Myocyte (in vitro differentiated cells): ENCODE measurements around the gene CHORDC1. TPM values are rescaled to one million over a fixed set of nuclear protein-coding genes. Genes with fewer than 3 reads are reported as not detected.
"Not testable (repeated sequence)": the region's sequence is repeated elsewhere in the genome, so short reads cannot be mapped to it uniquely, and the experiment has no call there.

Experiments used
- DNase-seq: peaks from one replicate; pipeline ENCODE4 v3.0.0-alpha.2; 2012; ENCODE audit warnings: low read depth
- total RNA-seq: library from RNA; depleted of rRNA; stranded (reverse); fragments of >200 nt; gene quantifications from 2 replicates; pipeline ENCODE4 v1.2.3, GENCODE V29; 2014

Gene CHORDC1
- total RNA-seq, 1 donor from 2014 or later: 71.5 TPM

DNA sequence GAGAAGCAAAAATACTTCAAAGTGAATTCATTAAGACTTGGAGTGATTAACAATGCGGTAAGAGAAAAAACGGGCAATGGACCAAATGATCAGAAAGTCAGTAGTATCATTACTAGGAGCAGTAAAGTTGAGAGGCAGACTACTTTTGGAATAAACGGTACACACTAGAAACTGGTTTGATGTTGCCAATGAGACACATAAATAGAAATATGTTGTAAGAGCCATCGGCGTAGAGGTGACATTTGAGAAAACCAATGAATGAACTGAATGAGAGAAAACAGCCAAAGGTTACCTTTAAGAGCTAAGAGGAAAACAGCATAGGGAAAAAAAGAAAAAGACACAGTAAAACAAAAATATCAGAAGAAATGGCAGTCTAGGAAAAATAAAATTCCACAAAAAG, 6.2 kb downstream of the CHORDC1 start:
- no peak for DNase-seq

DNA sequence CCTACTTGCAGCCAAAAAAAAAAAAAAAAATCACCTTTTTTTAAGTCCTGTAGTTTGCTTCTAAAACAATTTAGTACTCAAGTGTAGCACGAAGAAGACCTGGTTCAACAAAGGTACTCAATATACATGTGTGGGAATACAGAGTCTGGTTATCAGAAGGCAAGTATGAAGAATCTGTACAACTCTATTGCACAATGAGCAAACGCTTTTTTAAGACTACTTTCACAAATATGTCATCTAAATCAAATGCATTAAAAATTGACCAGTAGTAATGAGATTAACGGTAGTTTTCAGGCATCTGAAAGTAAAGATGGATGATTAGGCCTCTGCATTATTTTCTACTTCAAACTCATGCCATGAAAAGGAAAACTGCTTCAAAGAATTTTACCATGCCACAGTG, 9.5 kb downstream of the CHORDC1 start:
- no peak for DNase-seq

DNA sequence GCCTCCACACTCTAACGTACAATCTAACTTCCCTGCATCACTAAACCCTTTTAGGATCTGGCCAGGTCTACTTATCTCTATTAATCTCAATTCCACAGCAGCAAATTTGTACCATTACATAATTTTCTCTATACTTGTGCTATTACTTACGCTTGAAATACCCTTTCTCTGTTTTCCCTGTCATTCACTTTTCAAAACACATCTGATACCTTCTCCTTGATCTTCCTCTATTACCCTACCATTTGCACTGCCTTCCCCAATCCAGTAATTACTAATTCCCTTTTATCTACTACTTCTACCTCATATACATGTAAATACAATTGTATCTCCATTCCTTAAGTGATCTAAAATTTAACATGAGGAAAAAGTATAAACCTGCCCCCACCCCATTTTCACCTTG, 14.0 kb downstream of the CHORDC1 start:
- no peak for DNase-seq

DNA sequence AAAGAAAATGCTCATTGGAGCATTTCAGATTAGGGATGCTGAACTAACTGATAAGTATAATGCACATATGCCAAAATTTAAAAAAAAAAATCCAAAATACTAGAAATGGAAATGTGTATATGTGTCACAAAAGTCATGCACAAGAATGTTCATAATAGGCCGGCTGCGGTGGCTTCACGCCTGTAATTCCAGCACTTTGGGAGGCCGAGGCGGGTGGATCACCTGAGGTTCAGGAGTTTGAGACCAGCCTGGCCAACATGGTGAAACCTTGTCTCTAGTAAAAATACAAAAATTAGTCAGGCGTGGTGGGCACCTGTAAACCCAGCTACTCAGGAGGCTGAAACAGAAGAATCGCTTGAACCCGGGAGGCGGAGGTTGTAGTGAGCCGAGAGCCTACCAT, 14.9 kb downstream of the CHORDC1 start:
- not testable (repeated sequence) for DNase-seq

DNA sequence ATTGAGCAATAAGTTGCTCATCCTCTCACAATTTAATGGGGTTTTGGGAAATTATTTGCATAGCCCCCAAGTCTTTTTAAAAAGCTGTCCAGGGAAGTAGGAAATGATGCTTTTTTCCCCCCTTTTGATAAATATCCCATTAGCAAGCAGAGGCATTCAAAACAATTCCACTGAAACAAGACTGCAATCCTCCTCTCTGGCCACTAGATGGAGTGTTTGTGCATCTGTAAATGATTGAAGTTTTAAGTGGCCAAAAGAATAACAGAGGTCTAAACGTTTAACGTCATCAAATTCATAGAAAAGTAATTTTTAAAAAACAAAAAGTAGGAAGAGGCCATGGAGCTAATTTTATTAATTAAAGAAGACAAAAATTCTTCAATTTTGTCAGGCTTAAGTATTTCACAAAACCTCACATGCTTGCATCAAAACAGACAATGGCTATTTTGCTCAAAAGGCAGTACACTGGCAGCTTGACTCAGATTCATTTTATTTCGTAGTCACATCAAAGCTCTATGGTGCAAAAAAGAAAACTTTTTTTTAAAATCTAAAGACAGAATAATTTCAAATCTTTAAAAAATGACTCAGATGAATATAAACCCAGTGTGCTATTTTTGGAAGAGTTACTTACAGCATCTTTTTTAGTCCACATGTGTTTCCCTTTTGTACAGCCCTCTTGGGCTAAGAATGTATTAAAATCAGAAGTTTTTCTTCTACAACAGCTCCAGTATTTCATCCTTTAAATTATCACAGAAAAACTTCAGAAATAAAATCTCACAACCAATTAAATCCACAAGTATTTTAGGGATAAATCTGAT, 17.8 kb downstream of the CHORDC1 start:
- DNase-seq: peak; percentile 68

DNA sequence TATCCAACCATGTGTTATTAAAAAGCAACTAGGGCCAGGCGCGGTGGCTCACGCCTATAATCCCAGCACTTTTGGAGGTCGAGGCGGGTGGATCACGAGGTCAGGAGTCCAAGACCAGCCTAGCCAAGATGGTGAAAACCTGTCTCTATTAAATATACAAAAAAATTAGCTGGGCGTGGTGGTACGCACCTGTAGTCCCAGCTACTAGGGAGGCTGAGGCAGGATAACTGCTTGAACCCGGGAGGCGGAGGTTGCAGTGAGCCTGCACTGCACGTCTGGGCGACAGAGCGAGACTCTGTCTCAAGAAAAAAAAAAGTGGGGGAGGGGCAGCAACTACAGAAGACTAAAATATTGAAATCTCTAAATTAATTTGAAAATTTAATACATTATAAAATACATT, 18.4 kb downstream of the CHORDC1 start:
- DNase-seq: no peak

DNA sequence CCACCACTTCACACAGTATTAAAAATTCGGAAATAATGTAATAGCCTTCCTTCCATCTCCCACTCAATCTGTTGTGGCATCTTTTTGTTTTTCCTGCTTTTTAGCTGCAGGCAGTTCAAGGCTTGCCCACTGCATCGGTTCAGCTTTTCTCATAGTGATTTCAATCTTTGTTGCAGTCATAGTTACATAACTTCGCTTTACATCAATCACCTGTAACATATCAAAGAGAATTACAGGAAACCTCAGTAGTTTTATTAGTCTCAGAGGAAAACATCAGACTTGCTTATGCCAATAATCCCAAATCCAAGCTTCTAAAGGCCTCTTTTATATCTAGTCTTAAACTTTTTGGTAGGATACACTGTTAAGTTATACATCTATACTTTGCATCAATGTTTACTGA, 20.5 kb downstream of the CHORDC1 start:
- no peak for DNase-seq

GRCh38 chr11:90197377-90197776, 25.5 kb downstream of the CHORDC1 start:
- no peak for DNase-seq

GRCh38 chr11:90192869-90193582, 29.8 kb downstream of the CHORDC1 start:
- DNase-seq: no peak

DNA sequence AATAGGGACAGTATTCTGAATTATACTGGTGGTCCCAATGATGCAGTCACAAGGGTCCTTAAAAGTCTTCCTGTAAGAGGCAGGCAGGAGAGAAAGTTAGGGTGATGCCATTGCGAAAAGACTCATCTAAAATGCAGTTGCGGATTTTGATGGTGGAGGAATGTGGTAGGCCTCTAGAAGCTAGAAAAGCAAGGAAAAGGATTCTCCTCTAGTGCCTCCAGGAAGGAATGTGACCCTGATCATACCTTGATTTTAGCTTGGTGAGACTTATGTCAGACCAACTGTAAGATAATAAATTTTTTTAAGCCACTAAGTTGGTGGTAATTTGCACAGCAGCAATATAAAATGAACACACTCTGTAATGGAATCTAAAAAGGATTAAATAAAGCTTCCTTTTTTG, 33.8 kb downstream of the CHORDC1 start:
- DNase-seq: no peak

GRCh38 chr11:90187839-90188238, 35.0 kb downstream of the CHORDC1 start:
- no peak for DNase-seq

DNA sequence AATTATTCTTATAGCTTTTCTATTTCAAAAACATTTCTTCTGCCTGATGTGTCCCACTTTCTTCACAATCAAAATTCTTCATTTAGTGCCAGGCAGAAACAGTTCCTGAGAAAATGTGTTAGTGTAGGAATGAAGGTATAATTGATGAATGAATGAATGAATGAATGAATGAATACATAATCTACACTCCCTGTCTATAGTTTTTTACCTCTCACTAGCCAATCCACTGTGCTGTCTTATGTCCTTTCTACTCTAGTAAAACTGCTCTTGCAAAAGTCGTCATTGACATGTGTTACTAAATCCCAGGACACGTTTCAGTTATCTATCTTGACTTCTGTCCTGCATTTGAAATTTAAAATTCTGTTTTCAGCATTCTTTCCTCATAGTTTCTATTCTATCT, 42.9 kb downstream of the CHORDC1 start:
- DNase-seq: no peak

- no peak for DNase-seq
Observed at GRCh38 chr11:90178751-90179150, 44.1 kb downstream of the CHORDC1 start.

DNA sequence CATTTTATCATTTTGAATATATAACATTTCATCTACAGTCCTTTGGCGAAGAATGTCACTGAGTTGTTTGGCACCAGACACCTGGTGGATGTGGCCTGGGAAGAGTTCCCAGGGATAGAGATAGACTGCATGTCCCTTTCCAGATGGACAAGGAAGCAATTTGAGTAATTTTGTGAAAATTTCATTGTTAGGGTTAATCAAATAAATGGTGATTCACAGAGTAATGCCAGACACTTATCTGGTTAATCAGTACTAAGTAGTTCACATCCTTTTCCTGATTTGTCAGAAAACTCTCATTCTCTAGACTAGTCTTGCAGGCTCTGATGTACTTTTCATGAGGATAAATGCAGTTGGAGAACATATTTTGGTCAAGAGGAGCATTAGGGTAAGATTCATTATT, 46.8 kb downstream of the CHORDC1 start:
- no peak for DNase-seq

- DNase-seq: no peak
Observed at GRCh38 chr11:90171359-90171758, 51.5 kb downstream of the CHORDC1 start.

- no peak for DNase-seq
Observed at GRCh38 chr11:90168571-90168970, 54.3 kb downstream of the CHORDC1 start.

DNA sequence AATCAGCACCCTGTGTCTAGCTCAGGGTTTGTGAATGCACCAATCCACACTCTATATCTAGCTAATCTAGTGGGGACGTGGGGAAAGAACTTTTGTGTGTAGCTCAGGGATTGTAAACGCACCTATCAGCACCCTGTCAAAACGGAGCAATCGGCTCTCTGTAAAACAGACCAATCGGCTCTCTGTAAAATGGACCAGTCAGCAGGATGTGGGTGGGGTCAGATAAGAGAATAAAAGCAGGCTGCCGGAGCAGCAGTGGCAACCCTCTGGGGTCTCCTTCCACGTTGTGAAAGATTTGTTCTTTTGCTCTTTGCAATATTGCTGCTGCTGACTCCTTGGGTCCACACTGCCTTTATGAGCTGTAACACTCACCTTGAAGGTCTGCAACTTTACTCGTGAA, 55.1 kb downstream of the CHORDC1 start:
- DNase-seq: not testable (repeated sequence)

GRCh38 chr11:90166982-90167573, 55.8 kb downstream of the CHORDC1 start:
- not testable (repeated sequence) for DNase-seq
